ENCODE data around the gene WDR44. TPM values are rescaled to one million over a fixed set of nuclear protein-coding genes. Genes with fewer than 3 reads are reported as not detected.

WDR44 gene
- total and polyA plus RNA-seq, 2 of the 4 experiments (the other 2 are of a cell fraction): 10.0 to 11.8 TPM

DNA sequence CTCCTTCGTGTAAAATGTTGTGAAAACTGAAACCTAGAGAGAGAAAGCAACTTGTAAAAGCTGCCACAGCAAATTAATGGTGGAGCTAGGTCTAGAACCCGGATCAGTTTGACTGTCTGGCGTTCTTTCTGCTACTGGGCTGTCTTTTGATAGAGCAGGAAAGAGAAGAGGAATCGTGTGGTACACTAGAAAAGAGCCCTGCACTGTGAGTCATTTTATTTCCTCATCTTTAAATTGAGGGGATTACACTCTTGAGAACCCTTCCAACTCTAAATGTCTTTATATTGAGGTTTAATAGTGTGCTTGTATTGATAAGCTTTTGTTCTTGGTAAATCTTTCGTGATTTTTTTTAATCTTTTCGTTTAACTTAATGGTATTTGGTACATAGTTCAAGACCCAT, 4.3 kb downstream of the WDR44 start:
- Histone ChIP-seq H3K23ac (ENCODE audit: low read depth, low read length) (no peak overlapping the region), H3K18ac (ENCODE audit: low read depth, low read length) (no peak overlapping the region), H2BK15ac (ENCODE audit: low read depth, low read length) (no peak overlapping the region), H4K20me1 (ENCODE audit: insufficient read depth, low read length) (peaks cover 42% of the 10 kb centered on the region), H2BK5ac (ENCODE audit: low read depth, low read length, poor library complexity, severe bottlenecking) (no peak overlapping the region), H4K91ac (ENCODE audit: insufficient read depth, low read depth, low read length) (no peak overlapping the region), H2AK5ac (ENCODE audit: low read depth, low read length) (no peak overlapping the region), H3K9me3 (ENCODE audit: control insufficient read depth, insufficient read depth, low read length) (no peaks in the 10 kb centered on the region), H3K36me3 (ENCODE audit: control insufficient read depth, insufficient read depth, low read length) (no peaks in the 10 kb centered on the region), H2AFZ (replicated peaks; ENCODE audit: low read length, poor library complexity) (no peak overlapping the region), H3K4me1 (ENCODE audit: control insufficient read depth, insufficient read depth, low read length) (peaks cover 8% of the 10 kb centered on the region), H2BK20ac (ENCODE audit: low read depth, low read length) (no peak overlapping the region), H2BK120ac (ENCODE audit: low read depth, low read length) (no peak overlapping the region), H3K9ac (ENCODE audit: low read depth, low read length) (0 out of 2 replicates have a peak overlapping the region, but pooled peaks have one; percentile 23), H3K14ac (replicated peaks; ENCODE audit: low read depth, low read length) (no peak overlapping the region), H2AK9ac (replicated peaks; ENCODE audit: low read depth, low read length, poor library complexity) (no peak overlapping the region), H3K4me3 (ENCODE audit: insufficient read depth, low read depth, low read length) (no peak overlapping the region), H3K4ac (ENCODE audit: low read depth, low read length) (no peak overlapping the region), H3K9me1 (ENCODE audit: insufficient read depth, low read length) (0 out of 2 replicates have a peak, but pooled peaks cover 6% of the 10 kb centered on the region), H3K27me3 (ENCODE audit: control insufficient read depth, insufficient read depth, low read length) (no peaks in the 10 kb centered on the region), H3K4me2 (ENCODE audit: low read depth, low read length) (peak overlapping the region; percentile 82), H3K56ac (ENCODE audit: extremely low read depth, insufficient read depth, low read length) (no peak overlapping the region), H4K8ac (ENCODE audit: low read depth in 2 of 2, low read length in 2 of 2) (no peak overlapping the region), H4K5ac (ENCODE audit: low read depth, low read length) (no peak overlapping the region), H3K27ac (ENCODE audit: insufficient read depth, low read length) (peak overlapping the region; percentile 55; the same call in 1 of the 2 replicates), H3K79me1 (ENCODE audit: low read depth in 1 of 2, low read length in 2 of 2) (peaks cover 0 to 8% of the 10 kb centered on the region in 2 experiments; a peak in 3 of 4 replicates)
- dilution Hi-C loops (cut with HindIII; ENCODE audit: low sequenced_read_pairs, unreplicated experiment): no loop called here
- in situ Hi-C loops (cut with MboI; ENCODE audit: low sequenced_read_pairs): no loop called here
- ChIA-PET CTCF (interaction anchor here (1.4 kb wide), 1 partner anchor 9 kb away, joined by 3 read pairs; no protein-coding TSS in a partner anchor), POLR2A (ENCODE audit: unreplicated experiment) (no interaction called here)
- TF ChIP-seq CEBPB (IDR thresholded peaks at IDR 0.05; ENCODE audit: low read depth, low read length) (0 out of 2 replicates have a peak, but pooled peaks have one; percentile 1), FOS (IDR thresholded peaks at IDR 0.05; ENCODE audit: low read depth, low read length) (peak; percentile 18; the same call in 1 of the 2 replicates), MAZ (IDR thresholded peaks at IDR 0.05; ENCODE audit: borderline replicate concordance, low read depth, low read length) (no peak), SMC3 (IDR thresholded peaks at IDR 0.05; ENCODE audit: low read depth, low read length) (no peak), MXI1 (IDR thresholded peaks at IDR 0.05; ENCODE audit: borderline replicate concordance, low read depth, low read length) (no peak), RFX5 (IDR thresholded peaks at IDR 0.05; ENCODE audit: low read depth, low read length) (no peak), MAFK (IDR thresholded peaks at IDR 0.05; ENCODE audit: low read depth, low read length) (no peak), RCOR1 (IDR thresholded peaks at IDR 0.05; ENCODE audit: insufficient replicate concordance, low read length) (no peak), BHLHE40 (IDR thresholded peaks at IDR 0.05; ENCODE audit: low read depth, low read length) (no peak)
- TF ChIP-seq, protein P1, sequence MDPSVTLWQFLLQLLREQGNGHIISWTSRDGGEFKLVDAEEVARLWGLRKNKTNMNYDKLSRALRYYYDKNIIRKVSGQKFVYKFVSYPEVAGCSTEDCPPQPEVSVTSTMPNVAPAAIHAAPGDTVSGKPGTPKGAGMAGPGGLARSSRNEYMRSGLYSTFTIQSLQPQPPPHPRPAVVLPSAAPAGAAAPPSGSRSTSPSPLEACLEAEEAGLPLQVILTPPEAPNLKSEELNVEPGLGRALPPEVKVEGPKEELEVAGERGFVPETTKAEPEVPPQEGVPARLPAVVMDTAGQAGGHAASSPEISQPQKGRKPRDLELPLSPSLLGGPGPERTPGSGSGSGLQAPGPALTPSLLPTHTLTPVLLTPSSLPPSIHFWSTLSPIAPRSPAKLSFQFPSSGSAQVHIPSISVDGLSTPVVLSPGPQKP (IDR thresholded peaks at IDR 0.05; ENCODE audit: borderline replicate concordance, low read depth, low read length): no peak
- TF ChIP-seq, protein P2, sequence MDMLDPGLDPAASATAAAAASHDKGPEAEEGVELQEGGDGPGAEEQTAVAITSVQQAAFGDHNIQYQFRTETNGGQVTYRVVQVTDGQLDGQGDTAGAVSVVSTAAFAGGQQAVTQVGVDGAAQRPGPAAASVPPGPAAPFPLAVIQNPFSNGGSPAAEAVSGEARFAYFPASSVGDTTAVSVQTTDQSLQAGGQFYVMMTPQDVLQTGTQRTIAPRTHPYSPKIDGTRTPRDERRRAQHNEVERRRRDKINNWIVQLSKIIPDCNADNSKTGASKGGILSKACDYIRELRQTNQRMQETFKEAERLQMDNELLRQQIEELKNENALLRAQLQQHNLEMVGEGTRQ (IDR thresholded peaks at IDR 0.05; ENCODE audit: low read depth, low read length): no peak
- TF ChIP-seq, protein P3, sequence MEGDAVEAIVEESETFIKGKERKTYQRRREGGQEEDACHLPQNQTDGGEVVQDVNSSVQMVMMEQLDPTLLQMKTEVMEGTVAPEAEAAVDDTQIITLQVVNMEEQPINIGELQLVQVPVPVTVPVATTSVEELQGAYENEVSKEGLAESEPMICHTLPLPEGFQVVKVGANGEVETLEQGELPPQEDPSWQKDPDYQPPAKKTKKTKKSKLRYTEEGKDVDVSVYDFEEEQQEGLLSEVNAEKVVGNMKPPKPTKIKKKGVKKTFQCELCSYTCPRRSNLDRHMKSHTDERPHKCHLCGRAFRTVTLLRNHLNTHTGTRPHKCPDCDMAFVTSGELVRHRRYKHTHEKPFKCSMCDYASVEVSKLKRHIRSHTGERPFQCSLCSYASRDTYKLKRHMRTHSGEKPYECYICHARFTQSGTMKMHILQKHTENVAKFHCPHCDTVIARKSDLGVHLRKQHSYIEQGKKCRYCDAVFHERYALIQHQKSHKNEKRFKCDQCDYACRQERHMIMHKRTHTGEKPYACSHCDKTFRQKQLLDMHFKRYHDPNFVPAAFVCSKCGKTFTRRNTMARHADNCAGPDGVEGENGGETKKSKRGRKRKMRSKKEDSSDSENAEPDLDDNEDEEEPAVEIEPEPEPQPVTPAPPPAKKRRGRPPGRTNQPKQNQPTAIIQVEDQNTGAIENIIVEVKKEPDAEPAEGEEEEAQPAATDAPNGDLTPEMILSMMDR (conservative IDR thresholded peaks at IDR 0.05; ENCODE audit: low read depth, low read length): no peak
- peak; percentile 40 for DNase-seq
- ATAC-seq (ENCODE audit: low read depth): no peak
- WGBS, 2 experiments (ENCODE audit: extremely low coverage in 2 of 2, insufficient read length in 1 of 2): no CpG with 5 or more reads among the region's 6 CpGs
- intact Hi-C loops (cut with micrococcal nuclease): no loop called here
- BruUV-seq (replicated peaks): no TSS peak

Data from IMR-90 (cell line).